Measurements from ENCODE around the gene ADAM23.

The ADAM23 gene

GRCh38 chr2:206565666-206566065 is 122.3 kb downstream of the ADAM23 start:
- no peak for DNase-seq (ENCODE audit: low read depth in 2 of 2)

- no peak for DNase-seq (ENCODE audit: low read depth in 2 of 2)
Measured at GRCh38 chr2:206569470-206569869, 126.1 kb downstream of the ADAM23 start.

- DNase-seq (ENCODE audit: low read depth in 2 of 2), result no peak
Measured at GRCh38 chr2:206570199-206570598, 126.9 kb downstream of the ADAM23 start.

- DNase-seq (ENCODE audit: low read depth in 2 of 2), result no peak
Measured at GRCh38 chr2:206572725-206573124, 129.4 kb downstream of the ADAM23 start.

GRCh38 chr2:206573793-206574192 is 130.5 kb downstream of the ADAM23 start:
- no peak for DNase-seq (ENCODE audit: low read depth in 2 of 2)

- no peak for DNase-seq (ENCODE audit: low read depth in 2 of 2)
Measured at GRCh38 chr2:206584323-206585116, 141.2 kb downstream of the ADAM23 start.

- no peak for DNase-seq (ENCODE audit: low read depth in 2 of 2)
Measured at GRCh38 chr2:206585335-206585734, 142.0 kb downstream of the ADAM23 start.

- no peak for DNase-seq (ENCODE audit: low read depth in 2 of 2)
Measured at GRCh38 chr2:206586609-206587008, 143.3 kb downstream of the ADAM23 start.

- no peak for DNase-seq (ENCODE audit: low read depth in 2 of 2)
Measured at GRCh38 chr2:206597717-206598218, 154.4 kb downstream of the ADAM23 start.

GRCh38 chr2:206603243-206603642 is 159.9 kb downstream of the ADAM23 start:
- no peak for DNase-seq (ENCODE audit: low read depth in 2 of 2)

- no peak for DNase-seq (ENCODE audit: low read depth in 2 of 2)
Measured at GRCh38 chr2:206610451-206610850, 167.1 kb downstream of the ADAM23 start.

- DNase-seq (ENCODE audit: low read depth in 2 of 2), result no peak
Measured at GRCh38 chr2:206611191-206611590, 167.9 kb downstream of the ADAM23 start.

- no peak for DNase-seq (ENCODE audit: low read depth in 2 of 2)
Measured at GRCh38 chr2:206611736-206612135, 168.4 kb downstream of the ADAM23 start.

- no peak for DNase-seq (ENCODE audit: low read depth in 2 of 2)
Measured at GRCh38 chr2:206614811-206615210, 171.5 kb downstream of the ADAM23 start.

- DNase-seq (ENCODE audit: low read depth in 2 of 2), result no peak
Measured at GRCh38 chr2:206615417-206616089, 172.2 kb downstream of the ADAM23 start.

GRCh38 chr2:206616151-206616550 is 172.8 kb downstream of the ADAM23 start:
- no peak for DNase-seq (ENCODE audit: low read depth in 2 of 2)

GRCh38 chr2:206619011-206619410 is 175.7 kb downstream of the ADAM23 start:
- no peak for DNase-seq (ENCODE audit: low read depth in 2 of 2)

- DNase-seq (ENCODE audit: low read depth in 2 of 2), result no peak
Measured at GRCh38 chr2:206626108-206626507, 182.8 kb downstream of the ADAM23 start.

GRCh38 chr2:206627632-206628031 is 184.3 kb downstream of the ADAM23 start:
- DNase-seq (ENCODE audit: low read depth in 2 of 2), result no peak

- no peak for DNase-seq (ENCODE audit: low read depth in 2 of 2)
Measured at GRCh38 chr2:206631340-206631739, 188.0 kb downstream of the ADAM23 start.

GRCh38 chr2:206635015-206635414 is 191.7 kb downstream of the ADAM23 start:
- DNase-seq (ENCODE audit: low read depth in 2 of 2), result no peak

- no peak for DNase-seq (ENCODE audit: low read depth in 2 of 2)
Measured at GRCh38 chr2:206639636-206640035, 196.3 kb downstream of the ADAM23 start.

GRCh38 chr2:206641226-206641625 is 197.9 kb downstream of the ADAM23 start:
- no peak for DNase-seq (ENCODE audit: low read depth in 2 of 2)
